T-helper 22 cell (primary cell): Measurements from ENCODE around the gene LRRC70.

Experiments
- DNase-seq: peaks from one replicate; pipeline ENCODE4 v3.0.0-alpha.2; 2020; ENCODE audit warnings: low read depth

Gene LRRC70

DNA sequence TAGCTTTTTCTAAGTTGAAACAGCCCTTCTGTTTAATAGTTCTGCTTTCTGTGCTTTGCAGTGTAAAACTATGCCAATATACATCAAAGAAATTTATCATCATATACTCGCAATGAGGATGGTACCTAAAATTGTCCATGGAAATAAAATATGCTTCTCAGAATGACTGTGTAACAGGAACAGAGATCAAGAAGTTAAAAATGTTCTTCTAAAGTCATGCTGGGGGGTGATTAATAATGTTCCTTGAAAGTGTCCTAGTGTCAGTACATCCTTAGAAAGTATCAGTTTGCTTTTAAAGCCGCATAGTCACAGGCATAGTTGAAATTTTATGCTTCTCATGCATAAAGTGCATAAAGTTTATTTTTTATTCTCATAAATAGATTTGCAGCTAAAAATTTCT, 4.0 kb upstream of the LRRC70 start:
- DNase-seq: no peak

DNA sequence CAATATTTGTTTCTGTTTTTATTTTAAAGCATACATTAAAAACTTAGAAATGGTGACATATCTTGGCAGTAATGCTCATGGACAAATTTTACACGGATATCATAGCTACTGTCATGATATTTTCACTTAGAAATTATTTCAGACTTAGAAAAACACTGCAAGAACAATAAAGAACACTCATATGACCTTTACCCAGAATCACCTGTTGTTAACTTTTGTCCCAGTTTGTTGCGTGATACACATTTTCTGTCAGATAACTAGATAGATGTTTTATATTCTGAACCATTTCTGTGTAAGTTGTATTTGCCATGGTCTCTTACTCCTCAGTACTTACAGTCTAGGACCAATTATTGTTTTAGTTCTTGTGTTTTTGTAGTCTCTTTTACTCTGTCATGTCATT, 3.6 kb upstream of the LRRC70 start:
- DNase-seq: no peak

DNA sequence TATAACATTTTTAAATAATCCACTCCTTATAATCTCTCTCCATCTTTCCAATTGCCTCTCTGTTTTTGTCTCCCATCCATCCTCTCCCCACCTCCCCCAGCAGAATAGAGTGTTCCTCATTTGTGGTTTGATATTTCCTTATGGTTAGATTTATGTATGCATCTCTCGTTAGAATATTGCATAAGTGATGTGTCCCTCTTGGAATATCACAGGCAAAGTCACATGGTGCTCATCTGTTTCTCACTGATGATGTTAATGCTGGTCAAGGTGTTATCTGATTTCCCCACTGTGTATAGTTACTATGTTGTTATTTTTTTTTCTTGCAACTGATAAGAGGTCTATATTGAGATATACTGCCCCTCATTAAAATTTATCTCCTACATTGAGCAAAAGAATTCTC, 3.1 kb upstream of the LRRC70 start:
- DNase-seq: no peak

DNA sequence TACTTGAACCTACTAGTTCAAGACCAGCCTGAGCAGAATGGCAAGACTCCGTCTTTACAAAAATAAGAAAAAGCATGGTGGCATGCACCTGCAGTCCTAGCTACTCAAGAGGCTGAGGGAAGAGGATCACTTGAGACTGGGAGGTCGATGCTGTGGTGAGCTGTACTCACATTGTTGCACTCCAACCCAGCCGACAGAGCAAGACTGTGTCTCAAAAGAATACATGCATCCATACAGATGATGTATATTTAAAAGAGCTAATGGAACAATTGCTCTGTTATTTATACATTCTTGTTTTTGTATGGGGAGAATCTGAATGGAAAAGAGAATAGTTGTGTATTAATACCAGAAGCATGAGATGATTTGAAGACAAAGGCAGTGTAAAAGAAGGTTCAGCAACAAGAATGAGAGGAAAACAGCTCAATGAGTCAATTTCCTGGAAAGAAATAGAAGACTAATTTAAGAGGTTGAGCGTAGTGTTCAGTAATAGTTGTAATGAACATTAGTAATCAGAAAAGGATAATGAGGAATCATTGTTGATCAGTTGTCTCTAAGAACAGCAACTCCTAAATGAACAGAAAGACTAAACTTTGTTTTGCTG, 1.9 kb upstream of the LRRC70 start:
- no peak for DNase-seq

DNA sequence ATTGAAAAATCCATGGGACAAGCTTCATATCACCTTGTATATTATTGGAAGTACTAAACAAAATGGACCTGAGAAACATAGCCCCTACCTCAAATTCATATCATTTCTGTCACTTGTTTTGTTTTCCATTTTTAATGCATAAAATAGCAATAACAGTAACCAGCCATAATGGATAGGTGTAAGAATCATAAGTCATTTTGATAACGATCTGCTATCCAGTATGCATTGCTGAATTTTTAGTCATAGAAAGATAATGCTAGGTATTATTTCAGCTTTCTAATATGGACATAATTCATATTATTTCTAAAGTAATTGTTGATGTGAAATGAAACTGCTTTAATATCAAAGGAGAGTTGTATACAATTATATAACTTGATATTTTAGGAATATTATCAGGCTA, 1.1 kb upstream of the LRRC70 start:
- no peak for DNase-seq

DNA sequence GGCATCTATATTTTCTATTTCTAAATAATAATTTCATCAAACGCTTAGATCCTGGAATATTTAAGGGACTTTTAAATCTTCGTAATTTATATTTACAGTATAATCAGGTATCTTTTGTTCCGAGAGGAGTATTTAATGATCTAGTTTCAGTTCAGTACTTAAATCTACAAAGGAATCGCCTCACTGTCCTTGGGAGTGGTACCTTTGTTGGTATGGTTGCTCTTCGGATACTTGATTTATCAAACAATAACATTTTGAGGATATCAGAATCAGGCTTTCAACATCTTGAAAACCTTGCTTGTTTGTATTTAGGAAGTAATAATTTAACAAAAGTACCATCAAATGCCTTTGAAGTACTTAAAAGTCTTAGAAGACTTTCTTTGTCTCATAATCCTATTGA, 1.1 kb downstream of the LRRC70 start:
- no peak for DNase-seq

DNA sequence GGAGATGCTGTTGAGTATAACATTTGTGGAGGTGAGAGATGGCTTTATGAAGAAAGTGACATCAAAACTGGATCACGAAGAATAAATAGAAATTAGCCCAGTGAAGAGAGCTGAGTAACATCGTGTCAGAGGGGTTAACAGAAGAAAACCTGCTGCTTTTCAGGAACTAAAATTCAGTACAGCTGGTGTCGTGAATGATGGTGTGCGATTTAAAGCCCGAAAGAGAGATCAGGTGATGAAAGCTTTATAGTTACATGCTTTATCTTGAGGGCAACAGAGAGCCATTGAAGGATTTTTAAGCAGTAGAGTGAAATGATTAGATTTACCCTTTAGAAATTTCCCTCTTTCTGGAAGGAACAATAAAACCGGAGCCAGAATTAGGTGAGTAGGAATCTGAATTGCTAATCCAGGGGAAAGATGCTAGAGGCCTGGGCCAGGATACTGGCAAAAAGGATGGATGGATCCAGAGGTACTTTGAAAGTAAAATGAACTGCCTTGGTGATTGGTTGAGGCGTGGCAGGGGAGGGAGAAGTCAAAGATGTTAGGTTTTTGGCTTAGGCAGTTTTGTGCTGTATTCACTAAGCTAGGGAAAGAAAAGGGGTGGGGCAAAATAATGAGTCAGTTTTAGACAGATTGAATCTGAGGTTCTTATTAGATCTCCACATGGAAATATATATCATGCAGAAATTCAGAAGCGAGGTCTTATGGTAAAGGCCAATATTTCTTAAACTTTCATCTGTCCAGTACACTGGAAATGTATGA, 3.4 kb downstream of the LRRC70 start:
- DNase-seq: no peak

DNA sequence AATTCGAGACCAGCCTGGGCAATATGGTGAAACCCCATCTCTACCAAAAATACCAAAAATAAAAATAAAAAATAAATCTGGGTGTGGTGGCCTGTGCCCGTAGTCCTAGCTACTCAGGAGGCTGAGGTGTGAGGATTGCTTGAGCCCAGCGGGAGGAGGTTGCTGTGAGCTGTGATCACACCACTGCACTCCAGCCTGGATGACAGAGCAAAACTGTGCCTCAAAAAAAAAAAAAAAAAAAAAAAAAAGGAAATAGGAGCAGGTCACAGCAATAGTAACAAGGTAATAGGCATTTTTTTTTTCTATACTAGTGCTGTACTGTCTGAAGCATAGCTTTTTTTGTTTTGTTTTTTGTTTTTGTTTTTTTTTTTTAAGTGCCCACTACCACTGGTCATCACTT, 5.8 kb downstream of the LRRC70 start:
- DNase-seq: no peak

DNA sequence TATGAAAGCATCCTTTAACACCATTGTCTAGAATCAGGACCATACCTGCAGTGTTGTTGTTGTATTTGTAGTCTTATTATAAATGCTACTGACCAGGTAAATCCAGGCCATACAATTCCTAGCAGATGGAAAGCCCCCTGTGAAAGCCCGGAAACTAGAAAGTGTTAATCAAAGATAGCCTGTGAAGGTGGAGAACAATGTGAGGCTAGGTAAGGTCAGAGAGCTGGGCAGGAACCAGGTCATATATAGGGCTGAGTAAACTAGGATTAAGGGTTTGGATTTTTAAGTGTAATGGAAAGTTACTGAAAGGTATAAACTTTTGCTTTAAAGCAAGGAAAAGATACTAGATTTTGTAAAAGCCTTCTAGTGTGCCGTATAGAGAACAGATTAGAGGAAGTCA, 6.7 kb downstream of the LRRC70 start:
- DNase-seq: no peak

DNA sequence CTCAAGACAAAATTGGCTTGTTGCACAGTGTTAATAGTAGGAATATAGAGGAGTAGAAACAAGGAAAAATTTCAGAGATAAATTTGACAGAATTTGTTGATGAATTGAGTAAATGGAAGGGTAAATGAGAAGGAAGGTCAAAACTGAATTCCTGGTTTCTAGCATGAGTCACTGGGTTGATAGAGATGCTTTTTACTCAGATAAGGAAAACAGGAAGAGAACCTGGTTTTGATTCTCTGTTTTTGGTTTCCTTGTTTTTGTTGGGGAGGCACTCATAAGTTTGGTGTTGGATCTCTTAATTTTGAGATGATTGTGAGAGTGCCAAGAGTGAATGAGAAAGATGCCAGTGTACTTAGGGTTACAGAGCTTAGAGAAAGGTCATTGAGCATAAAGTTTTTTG, 7.1 kb downstream of the LRRC70 start:
- DNase-seq: no peak

DNA sequence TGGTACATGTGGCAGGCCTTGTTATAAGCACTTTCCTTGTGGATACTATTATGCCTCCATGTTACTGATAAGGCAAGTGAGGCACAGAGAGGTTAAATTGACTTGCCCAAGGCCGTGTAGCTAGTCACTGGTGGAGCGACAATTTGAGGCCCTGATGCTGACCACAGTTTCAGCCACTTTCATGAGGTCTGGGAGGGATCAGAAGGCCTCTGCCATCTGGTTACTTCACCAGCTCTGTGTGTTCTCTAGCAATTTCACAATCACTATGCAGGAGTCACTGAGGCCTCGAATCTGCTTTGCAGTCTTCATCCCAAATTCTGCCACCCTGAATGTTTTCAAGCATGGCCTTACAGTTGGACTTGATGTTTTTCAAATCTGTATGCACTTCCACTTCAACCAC, 9.1 kb downstream of the LRRC70 start:
- DNase-seq: no peak

DNA sequence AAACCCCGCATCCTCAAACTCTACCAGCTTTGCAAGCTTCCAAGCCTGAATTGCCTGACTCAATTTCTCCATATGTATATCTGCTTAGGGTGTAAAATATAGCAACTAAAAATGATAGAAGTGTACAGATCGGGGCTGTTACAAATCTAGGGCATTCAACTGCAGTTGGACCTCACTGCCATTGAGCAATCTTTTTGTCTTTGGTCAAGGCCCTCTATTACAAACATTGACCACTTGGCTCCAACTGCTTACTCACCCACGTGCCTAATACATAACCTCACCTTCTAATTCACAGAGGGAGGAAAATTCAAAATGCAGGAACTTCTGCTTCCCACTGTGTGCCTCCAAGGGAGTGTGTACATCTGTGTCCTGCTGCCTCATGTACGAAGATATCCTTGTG, 10.0 kb downstream of the LRRC70 start:
- no peak for DNase-seq

DNA sequence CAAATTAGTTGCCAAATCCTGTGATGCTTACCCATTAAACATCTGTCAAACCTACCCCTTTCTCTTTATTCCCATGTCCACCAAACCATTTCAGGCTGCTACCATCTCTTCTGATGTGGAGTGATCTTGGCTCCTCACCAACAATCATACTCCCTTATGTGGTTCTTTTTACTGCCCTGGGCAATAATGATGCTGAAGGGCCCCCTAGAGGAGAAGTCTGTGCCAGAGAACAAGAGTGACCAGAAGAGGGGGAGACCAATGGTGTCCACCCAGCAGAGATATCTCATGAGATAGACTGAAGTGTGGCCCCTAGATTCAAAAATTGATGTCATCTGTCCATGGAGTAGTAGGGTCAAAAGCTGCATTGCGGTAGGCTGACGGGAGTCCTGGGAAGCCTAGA, 10.9 kb downstream of the LRRC70 start:
- no peak for DNase-seq

DNA sequence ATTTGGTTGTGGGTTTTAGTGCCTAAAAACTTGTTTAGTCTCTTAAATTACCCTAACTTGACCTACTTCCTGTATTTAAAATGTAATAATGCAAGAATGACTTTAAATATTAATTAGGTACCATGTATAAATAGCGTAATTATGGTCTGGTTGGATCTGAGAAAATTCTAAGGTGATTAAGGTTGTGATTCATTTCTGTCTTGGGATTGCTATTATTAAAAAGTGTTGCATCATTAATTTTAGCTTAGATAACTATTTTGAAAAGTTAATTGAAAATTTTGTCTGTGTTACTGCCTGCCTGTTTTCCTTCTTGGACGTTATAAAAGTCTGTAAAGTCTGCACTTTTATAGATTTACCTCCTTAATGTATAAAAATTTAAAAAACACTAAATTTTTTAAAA, 11.8 kb downstream of the LRRC70 start:
- no peak for DNase-seq

DNA sequence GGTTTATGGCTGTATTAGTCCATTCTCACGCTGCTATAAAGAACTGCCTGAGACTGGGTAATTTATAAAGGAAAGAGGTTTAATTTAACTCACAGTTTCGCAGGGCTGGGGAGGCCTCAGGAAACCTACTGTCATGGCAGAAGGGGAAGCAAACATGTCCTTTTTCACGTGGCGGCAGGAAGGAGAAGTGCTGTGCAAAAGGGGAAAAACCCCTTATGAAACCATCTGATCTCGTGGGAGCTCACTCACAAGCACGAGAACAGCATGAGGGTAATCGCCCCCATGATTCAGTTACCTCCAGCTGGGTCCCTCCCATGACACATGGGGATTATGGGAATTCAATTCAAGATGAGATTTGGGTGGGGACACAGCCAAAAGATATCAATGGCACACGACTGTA, 13.9 kb downstream of the LRRC70 start:
- no peak for DNase-seq

DNA sequence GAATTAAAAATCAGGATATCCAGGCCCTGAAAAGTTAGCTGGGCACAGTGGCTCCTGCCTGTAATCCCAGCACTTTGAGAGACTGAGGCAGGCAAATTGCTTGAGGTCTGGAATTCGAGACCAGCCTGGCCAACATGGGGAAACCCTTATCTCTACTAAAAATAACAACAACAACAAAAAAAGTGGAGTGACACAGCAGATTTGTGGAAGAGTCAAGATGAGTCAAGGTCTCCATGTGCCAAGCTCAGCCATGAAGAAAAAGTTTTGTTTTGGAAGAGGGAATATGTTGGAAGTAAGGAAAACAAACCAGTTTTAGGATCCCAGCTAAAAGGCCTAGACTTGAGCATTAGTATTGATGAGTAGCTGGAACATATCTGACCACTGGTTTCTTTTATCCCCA, 14.7 kb downstream of the LRRC70 start:
- DNase-seq: no peak

DNA sequence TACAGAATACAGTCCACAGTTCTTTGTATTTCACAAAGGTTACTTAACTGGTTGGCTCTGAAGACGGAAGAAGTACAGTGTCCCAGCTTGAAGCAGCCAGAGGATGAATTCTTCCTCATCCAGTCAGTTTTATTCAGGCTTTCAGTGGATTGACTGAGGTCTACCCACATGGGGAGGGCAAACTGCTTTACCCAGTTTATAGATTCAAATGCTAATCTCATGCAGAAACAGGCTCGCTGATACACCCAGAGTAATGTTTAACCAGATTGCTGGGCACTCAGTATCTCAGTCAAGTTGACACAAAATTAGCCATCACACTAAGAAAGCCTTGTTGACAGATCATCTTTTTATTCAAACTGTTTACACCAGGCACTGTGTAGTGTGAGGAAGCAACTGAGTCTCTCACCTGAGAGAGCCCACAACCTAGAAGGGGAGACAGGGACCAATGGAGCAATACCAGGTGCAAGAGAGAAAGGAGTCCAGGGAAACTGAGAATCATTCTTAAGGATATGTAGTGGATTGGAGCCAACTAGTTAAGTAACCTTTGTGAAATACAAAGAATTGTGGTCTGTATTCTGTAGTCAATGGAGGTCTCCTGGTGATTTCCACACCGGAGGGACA, 15.9 kb downstream of the LRRC70 start:
- no peak for DNase-seq

DNA sequence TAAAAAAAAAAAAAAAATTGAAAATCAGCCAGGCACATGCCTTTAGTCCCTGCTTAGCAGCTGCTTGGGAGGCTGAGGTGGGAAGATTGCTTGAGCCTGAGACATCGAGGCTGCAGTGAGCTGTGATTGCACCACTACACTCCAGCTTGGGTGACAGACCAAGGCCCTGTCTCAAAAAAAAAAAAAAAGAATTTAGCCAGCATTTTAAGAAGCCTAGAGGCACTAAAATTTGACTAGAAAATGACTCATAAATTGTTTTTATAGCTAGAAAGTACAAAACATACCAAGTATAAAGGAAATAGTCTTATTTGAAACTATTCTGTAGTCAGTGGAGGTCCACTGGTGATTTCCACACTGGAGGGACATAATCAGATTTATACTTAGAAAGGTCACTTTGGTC, 17.5 kb downstream of the LRRC70 start:
- DNase-seq: no peak

DNA sequence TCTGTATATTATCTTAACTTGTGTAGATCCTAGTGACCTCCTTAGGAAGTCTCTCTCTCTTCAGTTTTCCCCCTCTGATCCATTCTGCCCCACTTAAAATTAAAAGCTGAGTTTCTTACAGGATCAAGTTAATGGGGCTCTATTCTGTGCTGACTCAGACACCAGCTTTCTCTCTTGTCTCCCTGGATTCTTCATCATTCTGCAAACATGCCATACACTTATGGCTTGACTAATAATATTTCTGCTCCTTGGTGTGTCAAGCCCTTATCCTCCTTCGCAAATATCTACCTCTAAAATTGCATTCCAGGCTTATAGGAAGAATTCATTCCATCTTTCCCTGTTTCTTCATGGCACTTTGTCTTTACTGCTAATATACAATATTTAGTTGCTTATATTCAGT, 18.1 kb downstream of the LRRC70 start:
- DNase-seq: no peak

DNA sequence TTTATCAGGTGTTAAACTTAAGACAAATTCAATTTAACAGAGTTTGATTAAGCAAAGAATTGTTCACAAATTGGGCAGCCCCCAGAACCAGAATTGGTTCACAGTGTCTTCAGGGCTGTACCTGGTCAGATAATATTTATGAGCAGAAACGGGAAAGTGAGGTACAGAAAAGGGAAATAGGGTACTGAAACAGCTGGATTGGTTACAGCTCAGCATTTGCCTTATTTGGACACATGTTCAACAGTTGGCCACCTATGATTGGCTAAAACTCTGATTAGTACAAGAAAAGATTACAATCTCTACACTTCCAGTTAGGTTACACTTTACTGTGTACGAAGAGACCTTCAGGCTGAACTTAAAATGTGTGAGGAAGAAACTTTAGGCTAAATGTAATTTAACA, 18.7 kb downstream of the LRRC70 start:
- DNase-seq: no peak

DNA sequence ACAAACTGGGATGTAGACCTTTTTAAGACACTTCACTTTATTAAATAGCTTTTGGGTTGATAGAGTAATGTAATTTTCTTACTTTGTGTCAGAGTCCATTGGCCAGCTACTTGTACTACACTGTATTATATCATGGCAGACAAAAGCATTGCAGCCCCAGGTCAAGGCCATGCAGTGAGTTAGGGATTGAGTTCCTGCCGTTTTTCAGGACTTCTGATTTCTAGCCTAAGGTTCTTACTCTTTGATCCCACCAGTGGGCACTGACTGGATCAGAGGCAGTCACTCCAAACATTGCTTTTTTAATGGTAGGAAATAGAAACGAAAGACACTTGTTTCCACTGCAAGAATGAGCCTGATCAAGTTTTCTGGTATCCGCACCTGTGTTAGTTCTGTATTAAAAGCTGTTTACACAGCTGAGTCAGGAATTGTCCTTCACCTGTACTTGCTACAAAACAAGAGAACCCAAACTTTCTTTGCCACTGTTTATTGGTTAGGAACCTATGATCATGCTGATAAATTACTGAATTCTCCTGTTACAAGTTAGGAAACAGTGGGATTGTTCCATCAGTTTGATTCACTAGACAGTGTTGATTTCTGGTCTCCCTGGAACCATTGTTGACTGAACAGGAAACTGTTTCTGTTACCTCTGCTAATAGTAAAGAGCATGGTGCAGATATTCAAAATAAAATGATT, 22.1 kb downstream of the LRRC70 start:
- DNase-seq: no peak

DNA sequence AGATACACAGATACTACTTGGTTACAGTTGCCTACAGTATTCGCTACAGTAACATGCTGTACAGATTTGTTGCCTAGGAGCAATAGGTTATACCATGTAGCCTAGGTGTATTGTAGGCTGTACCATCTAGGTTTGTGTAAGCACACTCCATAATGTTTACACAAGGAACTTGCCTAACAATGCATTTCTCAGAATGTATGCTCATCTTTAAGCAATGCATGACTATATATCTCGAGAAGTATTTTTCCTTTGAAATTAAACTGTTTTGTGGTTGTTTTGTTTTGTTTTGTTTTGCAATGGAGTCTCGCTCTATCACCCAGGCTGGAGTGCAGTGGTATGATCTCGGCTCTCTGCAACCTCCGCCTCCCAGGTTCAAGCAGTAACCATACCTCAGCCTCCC, 25.3 kb downstream of the LRRC70 start:
- no peak for DNase-seq

DNA sequence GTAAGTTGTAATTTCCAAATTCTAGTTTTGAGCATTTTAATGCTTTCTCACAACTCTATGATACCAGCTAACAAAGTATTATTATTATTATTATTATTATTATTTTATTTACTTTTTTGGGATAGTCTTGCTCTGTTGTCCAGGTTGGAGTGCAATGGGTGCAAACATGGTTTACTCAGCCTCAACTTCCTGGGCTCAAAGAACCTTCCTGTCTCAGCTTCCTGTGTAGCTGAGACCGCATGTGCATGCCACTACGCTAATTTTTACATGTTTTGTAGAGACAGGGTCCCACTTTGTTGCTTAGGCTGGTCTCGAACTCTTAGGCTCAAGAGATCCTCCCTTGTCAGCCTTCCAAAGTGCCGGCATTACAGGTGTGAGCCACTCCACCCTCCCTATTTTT, 27.0 kb downstream of the LRRC70 start:
- DNase-seq: no peak
